BE2C (cell line): ENCODE data around the gene GRIK5.
"Not testable (repeated sequence)": the region's sequence is repeated elsewhere in the genome, so short reads cannot be mapped to it uniquely, and the experiment has no call there.

Experiments
- DNase-seq: peaks from one replicate; pipeline ENCODE4 v3.0.0-alpha.2; 2020
- H3K27me3 ChIP-seq: fragments of 250-450 bp; sonication (Bioruptor Pico); 2 replicates; pipeline ENCODE4 v1.5.1; 2020; ENCODE audit warnings: mild to moderate bottlenecking
- H3K36me3 ChIP-seq: fragments of 250-450 bp; sonication (Bioruptor Pico); 2 replicates; pipeline ENCODE4 v1.5.1; 2020; ENCODE audit warnings: mild to moderate bottlenecking
- H3K4me1 ChIP-seq: fragments of 250-450 bp; sonication (Bioruptor Pico); 2 replicates; pipeline ENCODE4 v1.5.1; 2020
- H3K4me3 ChIP-seq: 2 replicates; pipeline ENCODE4 v1.5.1; 2011; ENCODE audit warnings: low read depth, low read length
- H3K9me3 ChIP-seq: fragments of 250-450 bp; sonication (Bioruptor Pico); 2 replicates; pipeline ENCODE4 v1.5.1; 2020
- TF ChIP-seq, protein P1 (sequence below): IDR thresholded peaks from 2 replicates; pipeline ENCODE4 v1.5.1; 2012; ENCODE audit warnings: mild to moderate bottlenecking, low read depth, low read length

GRIK5 gene

DNA sequence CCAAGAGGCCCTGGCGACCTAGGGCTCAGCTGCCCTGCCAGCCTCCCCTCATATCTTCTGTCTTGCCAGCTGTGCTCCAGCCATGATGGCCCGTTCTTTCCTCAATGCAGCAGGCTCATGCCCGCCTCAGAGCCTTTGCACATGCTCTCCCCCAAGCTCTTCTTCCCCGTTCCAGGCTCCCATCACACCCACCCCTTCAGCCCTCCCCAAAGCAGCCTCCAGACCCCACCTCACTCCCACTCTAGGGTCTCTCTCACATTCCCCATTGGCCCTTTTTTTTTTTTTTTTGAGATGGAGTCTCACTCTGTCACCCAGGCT lies 46.1 kb downstream of the GRIK5 start:
- Histone ChIP-seq H3K27me3 (no peaks in the 10 kb centered on the region), H3K4me1 (no peaks in the 10 kb centered on the region), H3K9me3 (no peaks in the 10 kb centered on the region), H3K4me3 (no peak overlapping the region), H3K36me3 (no peaks in the 10 kb centered on the region)
- TF ChIP-seq, protein P1, sequence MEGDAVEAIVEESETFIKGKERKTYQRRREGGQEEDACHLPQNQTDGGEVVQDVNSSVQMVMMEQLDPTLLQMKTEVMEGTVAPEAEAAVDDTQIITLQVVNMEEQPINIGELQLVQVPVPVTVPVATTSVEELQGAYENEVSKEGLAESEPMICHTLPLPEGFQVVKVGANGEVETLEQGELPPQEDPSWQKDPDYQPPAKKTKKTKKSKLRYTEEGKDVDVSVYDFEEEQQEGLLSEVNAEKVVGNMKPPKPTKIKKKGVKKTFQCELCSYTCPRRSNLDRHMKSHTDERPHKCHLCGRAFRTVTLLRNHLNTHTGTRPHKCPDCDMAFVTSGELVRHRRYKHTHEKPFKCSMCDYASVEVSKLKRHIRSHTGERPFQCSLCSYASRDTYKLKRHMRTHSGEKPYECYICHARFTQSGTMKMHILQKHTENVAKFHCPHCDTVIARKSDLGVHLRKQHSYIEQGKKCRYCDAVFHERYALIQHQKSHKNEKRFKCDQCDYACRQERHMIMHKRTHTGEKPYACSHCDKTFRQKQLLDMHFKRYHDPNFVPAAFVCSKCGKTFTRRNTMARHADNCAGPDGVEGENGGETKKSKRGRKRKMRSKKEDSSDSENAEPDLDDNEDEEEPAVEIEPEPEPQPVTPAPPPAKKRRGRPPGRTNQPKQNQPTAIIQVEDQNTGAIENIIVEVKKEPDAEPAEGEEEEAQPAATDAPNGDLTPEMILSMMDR = no peak
- DNase-seq = no peak

DNA sequence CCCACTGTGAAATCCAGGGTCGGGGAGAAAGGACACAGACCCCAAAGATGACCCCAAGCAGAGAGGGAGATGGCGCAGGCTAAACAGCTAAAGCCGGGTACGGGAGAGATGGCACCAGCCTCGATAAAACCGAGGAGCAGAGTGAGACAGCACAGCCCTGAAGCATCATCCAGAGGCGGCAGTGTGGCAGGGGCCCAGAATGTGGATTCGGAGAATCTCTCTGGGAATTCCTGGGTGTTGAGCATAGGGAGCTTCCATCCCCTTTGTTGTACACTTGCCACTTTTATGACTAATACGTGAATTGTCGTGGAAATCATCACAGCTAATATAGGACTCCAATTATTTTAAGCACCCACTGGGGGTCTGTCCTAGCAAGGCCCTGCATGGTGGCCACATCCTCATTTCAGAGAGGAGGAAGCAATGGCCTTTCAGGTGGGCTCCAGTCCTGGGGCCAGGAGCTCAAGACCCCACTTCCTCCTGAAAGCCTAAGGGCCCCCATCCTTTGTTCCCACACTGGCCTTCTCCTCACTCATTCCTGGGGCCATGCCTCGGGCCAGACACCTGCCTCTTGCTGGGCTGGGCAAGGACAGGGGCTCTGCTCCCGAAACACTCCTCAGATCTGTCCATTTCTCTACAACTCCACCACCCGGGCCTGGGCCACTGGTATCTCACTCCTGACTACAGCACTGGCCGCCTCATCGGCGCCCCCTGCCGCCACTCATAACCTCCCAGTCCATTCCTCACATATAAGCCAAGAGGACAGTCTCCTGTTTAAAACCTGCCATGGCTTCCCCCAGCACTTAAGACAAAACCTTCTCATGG lies 46.7 kb downstream of the GRIK5 start:
- peak; percentile 69 for DNase-seq
- TF ChIP-seq, protein P1 = peak; percentile 64
- Histone ChIP-seq H3K4me1 (no peaks in the 10 kb centered on the region), H3K27me3 (no peaks in the 10 kb centered on the region), H3K9me3 (no peaks in the 10 kb centered on the region), H3K36me3 (no peaks in the 10 kb centered on the region), H3K4me3 (no peak overlapping the region)

DNA sequence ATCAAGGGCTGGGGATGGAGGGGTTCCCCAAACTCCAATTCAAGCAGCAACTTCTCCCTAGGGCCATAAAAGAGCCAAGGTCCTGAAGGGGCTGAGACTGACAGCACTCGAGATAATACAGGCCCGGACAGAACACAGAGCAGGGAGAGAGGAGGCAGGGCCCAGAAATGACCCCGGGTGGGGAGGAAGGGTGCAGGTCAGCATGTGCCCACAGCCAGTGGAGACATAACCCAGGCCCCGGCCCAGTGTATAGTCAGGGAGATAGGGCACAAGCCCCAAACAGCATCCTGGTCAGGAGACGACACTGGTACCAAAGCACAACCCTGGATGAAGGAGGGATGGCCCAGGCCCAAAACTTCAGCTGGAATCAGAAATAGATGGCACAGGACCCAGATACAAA lies 47.4 kb downstream of the GRIK5 start:
- H3K4me1 ChIP-seq = no peaks in the 10 kb centered on the region
- no peaks in the 10 kb centered on the region for H3K9me3 ChIP-seq
- TF ChIP-seq, protein P1 = no peak
- DNase-seq = no peak
- H3K4me3 ChIP-seq = no peak overlapping the region
- H3K36me3 ChIP-seq = no peaks in the 10 kb centered on the region
- H3K27me3 ChIP-seq = no peaks in the 10 kb centered on the region

DNA sequence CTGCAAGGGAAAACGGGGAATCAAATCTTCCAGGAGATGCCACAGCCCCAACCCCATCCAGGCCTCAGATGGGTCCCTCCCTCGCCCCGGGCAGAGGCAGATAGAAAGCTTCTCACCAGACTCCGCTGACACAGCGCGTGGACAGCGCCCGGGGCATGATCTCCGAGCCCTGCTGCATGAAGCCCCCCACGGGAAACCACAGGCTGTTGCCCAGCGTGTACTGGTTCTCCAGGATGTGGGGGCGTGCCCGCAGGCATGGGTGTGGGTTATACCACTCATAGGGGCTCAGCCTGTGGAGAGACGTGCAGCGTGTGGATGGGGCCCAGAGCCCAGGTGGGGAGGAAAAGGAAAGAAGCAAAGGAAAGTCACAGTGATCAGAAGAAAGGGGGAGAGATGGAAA lies 48.8 kb downstream of the GRIK5 start:
- no peak overlapping the region for H3K4me3 ChIP-seq
- H3K9me3 ChIP-seq = no peaks in the 10 kb centered on the region
- H3K36me3 ChIP-seq = no peaks in the 10 kb centered on the region
- no peaks in the 10 kb centered on the region for H3K4me1 ChIP-seq
- no peaks in the 10 kb centered on the region for H3K27me3 ChIP-seq
- TF ChIP-seq, protein P1 = no peak
- DNase-seq = no peak

DNA sequence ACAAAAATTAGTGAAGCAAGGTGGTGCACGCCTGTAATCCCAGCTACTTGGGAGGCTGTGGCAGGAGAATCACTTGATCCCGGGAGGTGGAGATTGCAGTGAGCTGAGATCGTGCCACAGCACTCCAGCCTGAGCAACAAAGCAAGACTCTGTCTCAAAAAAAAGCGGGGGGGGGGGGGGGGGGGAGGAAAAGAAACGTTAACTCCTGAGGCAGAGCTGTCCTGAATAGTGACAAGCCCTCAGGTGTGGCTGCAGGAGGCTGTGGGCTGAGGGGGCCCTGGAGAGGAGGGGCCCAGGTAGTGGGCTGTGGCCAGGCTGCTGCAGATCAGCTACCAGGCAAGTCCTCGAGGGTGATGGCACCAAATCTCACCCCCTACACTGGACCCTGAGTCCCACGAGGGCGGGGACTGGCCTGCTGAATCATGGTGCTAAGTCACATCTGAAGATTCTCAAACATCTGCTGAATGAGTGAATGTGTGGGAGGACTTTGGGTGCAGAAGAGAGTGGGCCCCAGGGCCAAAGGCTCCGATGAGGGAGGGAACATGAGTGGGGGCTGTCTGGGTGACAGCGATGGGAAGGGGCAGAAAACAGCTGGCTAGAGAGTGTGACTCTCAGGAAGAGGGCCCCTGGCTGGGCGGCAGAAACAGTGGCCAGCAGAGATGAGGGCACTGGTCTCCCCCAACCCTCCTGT lies 51.4 kb downstream of the GRIK5 start:
- H3K9me3 ChIP-seq = no peaks in the 10 kb centered on the region
- no peaks in the 10 kb centered on the region for H3K36me3 ChIP-seq
- DNase-seq = no peak
- no peaks in the 10 kb centered on the region for H3K4me1 ChIP-seq
- no peak overlapping the region for H3K4me3 ChIP-seq
- TF ChIP-seq, protein P1 = no peak
- H3K27me3 ChIP-seq = no peaks in the 10 kb centered on the region

DNA sequence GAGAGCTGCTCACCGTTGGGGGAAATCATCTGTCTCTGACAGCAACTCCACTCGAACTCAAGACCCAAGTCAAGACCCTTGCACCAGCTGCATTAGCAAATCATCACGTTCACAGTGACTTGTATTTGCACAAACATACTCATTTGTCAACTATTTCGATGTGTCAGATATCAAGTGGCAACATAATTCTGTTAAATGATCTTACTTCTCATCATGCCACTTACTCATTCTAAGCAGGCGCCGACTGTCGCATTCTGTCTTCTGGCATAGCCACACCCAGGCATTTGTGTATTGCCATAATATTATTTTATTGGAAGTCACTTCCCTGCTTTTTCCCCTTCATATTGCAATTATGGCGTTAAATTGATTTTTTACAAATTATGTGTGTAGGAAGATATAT lies 53.0 kb downstream of the GRIK5 start:
- Histone ChIP-seq H3K4me3 (no peak overlapping the region), H3K4me1 (no peaks in the 10 kb centered on the region), H3K36me3 (no peaks in the 10 kb centered on the region), H3K9me3 (no peaks in the 10 kb centered on the region), H3K27me3 (no peaks in the 10 kb centered on the region)
- no peak for DNase-seq
- TF ChIP-seq, protein P1 = no peak

DNA sequence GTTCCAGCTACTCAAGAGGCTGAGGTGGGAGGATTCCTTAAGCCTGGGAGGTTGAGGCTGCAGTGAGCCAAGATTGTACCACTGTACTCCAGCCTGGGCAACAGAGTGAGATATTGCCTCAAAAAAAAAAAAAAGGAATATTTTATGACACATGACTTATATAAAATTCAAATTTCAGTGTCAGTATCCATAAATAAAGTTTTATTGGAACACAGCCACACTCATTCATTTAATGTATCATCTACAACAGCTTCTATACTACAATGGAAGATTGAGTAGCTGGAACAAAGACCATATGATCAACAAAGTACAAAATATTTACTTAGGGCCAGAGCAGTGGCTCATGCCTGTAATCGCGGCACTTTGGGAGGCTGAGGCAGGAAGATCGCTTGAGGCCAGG lies 57.3 kb downstream of the GRIK5 start:
- not testable (repeated sequence) for H3K4me1 ChIP-seq, H3K27me3 ChIP-seq, H3K9me3 ChIP-seq, DNase-seq, H3K36me3 ChIP-seq, H3K4me3 ChIP-seq
